ENCODE measurements around the gene RAB26.

Gene RAB26

GRCh38 chr16:2159175-2159838, 10.9 kb downstream of the RAB26 start:
- no peak for DNase-seq (ENCODE audit: extremely low read depth in 1 of 2, low read depth in 1 of 2)

GRCh38 chr16:2160915-2161551, 12.6 kb downstream of the RAB26 start:
- DNase-seq (ENCODE audit: extremely low read depth in 1 of 2, low read depth in 1 of 2), result no peak

GRCh38 chr16:2161911-2162310, 13.5 kb downstream of the RAB26 start:
- no peak for DNase-seq (ENCODE audit: extremely low read depth in 1 of 2, low read depth in 1 of 2)

GRCh38 chr16:2162676-2163118, 14.3 kb downstream of the RAB26 start:
- DNase-seq (ENCODE audit: extremely low read depth in 1 of 2, low read depth in 1 of 2), result no peak

GRCh38 chr16:2163211-2163881, 14.9 kb downstream of the RAB26 start:
- DNase-seq (ENCODE audit: extremely low read depth in 1 of 2, low read depth in 1 of 2), result no peak

GRCh38 chr16:2165861-2166260, 17.4 kb downstream of the RAB26 start:
- DNase-seq (ENCODE audit: extremely low read depth in 1 of 2, low read depth in 1 of 2), result no peak

- DNase-seq (ENCODE audit: extremely low read depth in 1 of 2, low read depth in 1 of 2), result no peak
Measured at GRCh38 chr16:2166263-2167067, 18.0 kb downstream of the RAB26 start.

GRCh38 chr16:2167068-2167638, 18.7 kb downstream of the RAB26 start:
- no peak for DNase-seq (ENCODE audit: extremely low read depth in 1 of 2, low read depth in 1 of 2)

- DNase-seq (ENCODE audit: extremely low read depth in 1 of 2, low read depth in 1 of 2), result no peak
Measured at GRCh38 chr16:2170080-2170479, 21.7 kb downstream of the RAB26 start.

GRCh38 chr16:2170587-2171435, 22.4 kb downstream of the RAB26 start:
- DNase-seq (ENCODE audit: extremely low read depth in 1 of 2, low read depth in 1 of 2), result no peak

GRCh38 chr16:2171601-2172178, 23.3 kb downstream of the RAB26 start:
- no peak for DNase-seq (ENCODE audit: extremely low read depth in 1 of 2, low read depth in 1 of 2)

GRCh38 chr16:2172688-2173335, 24.4 kb downstream of the RAB26 start:
- DNase-seq (ENCODE audit: extremely low read depth in 1 of 2, low read depth in 1 of 2), result no peak

- DNase-seq (ENCODE audit: extremely low read depth in 1 of 2, low read depth in 1 of 2), result no peak
Measured at GRCh38 chr16:2173366-2173765, 24.9 kb downstream of the RAB26 start.

GRCh38 chr16:2173916-2174315, 25.5 kb downstream of the RAB26 start:
- no peak for DNase-seq (ENCODE audit: extremely low read depth in 1 of 2, low read depth in 1 of 2)

- no peak for DNase-seq (ENCODE audit: extremely low read depth in 1 of 2, low read depth in 1 of 2)
Measured at GRCh38 chr16:2174396-2175131, 26.1 kb downstream of the RAB26 start.

GRCh38 chr16:2175454-2175853, 27.0 kb downstream of the RAB26 start:
- DNase-seq (ENCODE audit: extremely low read depth in 1 of 2, low read depth in 1 of 2), result no peak

- DNase-seq (ENCODE audit: extremely low read depth in 1 of 2, low read depth in 1 of 2), result no peak
Measured at GRCh38 chr16:2176047-2176446, 27.6 kb downstream of the RAB26 start.

GRCh38 chr16:2177101-2177500, 28.7 kb downstream of the RAB26 start:
- no peak for DNase-seq (ENCODE audit: extremely low read depth in 1 of 2, low read depth in 1 of 2)

GRCh38 chr16:2177561-2177960, 29.1 kb downstream of the RAB26 start:
- DNase-seq (ENCODE audit: extremely low read depth in 1 of 2, low read depth in 1 of 2), result no peak

All from stimulated activated CD8-positive, alpha-beta memory T cell treated with anti-CD3 and anti-CD28 coated beads, Interleukin-7, amount 100 ng/mL, for 48 hours (primary cell).